ENCODE results near the gene RAVER1.

RAVER1 gene

DNA sequence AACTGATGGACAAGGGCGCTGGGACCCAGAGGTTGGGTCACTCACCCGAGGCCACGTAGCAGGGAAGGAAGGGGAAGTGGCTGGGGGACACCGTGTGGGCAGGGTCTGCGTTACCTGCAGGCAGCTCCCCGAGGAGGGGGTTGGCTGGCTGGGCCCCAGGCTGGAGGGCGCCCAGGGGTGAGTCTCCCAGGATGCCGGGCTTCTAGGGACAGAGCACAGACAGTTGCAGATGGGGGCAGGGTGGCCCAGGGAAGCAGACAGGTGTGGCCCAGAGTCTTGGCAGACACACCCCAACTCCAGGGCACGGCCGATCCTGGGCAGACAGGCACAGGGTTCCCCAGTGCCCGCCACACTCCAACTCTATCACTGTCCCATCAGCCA lies 11.9 kb downstream of the RAVER1 start:
- TF ChIP-seq POLR2A (IDR thresholded peaks at IDR 0.05; ENCODE audit: low read depth, low read length) = no peak
- no peak; the same call in 1 of the 2 replicates for TF ChIP-seq POLR2AphosphoS5 (IDR thresholded peaks at IDR 0.05; ENCODE audit: low read depth, low read length)
- TF ChIP-seq POU2F2 (IDR thresholded peaks at IDR 0.05; ENCODE audit: low read depth, low read length) = no peak
- TF ChIP-seq SPI1 (IDR thresholded peaks at IDR 0.05; ENCODE audit: low read depth, low read length) = no peak
- TF ChIP-seq TAF1 (IDR thresholded peaks at IDR 0.05; ENCODE audit: low read depth, low read length) = no peak
- TF ChIP-seq PAX5 (IDR thresholded peaks at IDR 0.05; ENCODE audit: insufficient read depth, low read length, severe bottlenecking) = no peak
- DNase-seq (ENCODE audit: insufficient read length, low spot score) (no peak), FAIRE-seq (no peak)

DNA sequence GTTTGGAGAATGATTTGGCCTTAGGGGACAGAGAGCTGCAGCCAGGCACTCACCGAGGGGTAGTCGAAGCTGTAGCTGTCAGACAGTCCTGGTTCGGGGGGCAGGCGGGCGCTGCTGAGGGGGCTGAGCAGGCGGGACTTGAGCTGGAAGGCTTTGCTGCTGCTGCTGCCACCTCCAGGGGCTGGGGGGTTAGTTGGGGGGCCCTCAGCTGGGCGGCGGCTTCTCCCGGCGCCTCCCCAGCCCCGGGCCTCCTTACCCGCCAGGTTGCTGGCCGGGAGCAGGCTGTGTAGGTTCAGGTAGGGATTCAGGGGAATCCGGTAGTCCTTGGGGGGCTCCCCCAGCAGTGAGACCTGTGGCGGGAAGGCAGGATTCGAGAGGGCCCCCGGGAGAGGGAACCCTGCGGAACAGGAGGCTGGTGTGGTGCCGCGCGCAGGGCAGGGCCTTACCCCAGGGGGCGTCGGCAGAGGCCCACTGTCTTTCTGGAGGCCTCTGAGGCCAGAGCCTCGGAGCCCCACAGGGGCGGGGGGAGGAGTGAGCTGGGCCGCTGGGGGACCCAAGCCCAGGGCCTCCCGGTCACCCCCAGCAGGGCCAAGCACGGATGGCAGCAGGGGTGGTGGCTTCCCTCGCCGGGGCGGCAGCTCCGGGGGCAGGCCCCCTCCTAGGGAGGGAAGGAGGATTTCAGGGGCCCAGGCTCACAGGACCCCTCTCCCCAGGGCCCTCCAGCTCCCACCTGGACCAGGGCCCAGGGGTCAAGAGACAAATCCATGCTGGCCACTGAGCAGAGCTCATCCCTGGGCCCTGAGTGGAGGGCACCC lies 12.5 kb downstream of the RAVER1 start:
- FAIRE-seq (no peak), DNase-seq (ENCODE audit: insufficient read length, low spot score) (no peak)
- no peak for TF ChIP-seq PAX5 (IDR thresholded peaks at IDR 0.05; ENCODE audit: insufficient read depth, low read length, severe bottlenecking)
- no peak for TF ChIP-seq SPI1 (IDR thresholded peaks at IDR 0.05; ENCODE audit: low read depth, low read length)
- TF ChIP-seq TAF1 (IDR thresholded peaks at IDR 0.05; ENCODE audit: low read depth, low read length) = no peak
- TF ChIP-seq POU2F2 (IDR thresholded peaks at IDR 0.05; ENCODE audit: low read depth, low read length) = no peak
- no peak for TF ChIP-seq POLR2A (IDR thresholded peaks at IDR 0.05; ENCODE audit: low read depth, low read length)
- no peak for TF ChIP-seq POLR2AphosphoS5 (IDR thresholded peaks at IDR 0.05; ENCODE audit: low read depth, low read length)

DNA sequence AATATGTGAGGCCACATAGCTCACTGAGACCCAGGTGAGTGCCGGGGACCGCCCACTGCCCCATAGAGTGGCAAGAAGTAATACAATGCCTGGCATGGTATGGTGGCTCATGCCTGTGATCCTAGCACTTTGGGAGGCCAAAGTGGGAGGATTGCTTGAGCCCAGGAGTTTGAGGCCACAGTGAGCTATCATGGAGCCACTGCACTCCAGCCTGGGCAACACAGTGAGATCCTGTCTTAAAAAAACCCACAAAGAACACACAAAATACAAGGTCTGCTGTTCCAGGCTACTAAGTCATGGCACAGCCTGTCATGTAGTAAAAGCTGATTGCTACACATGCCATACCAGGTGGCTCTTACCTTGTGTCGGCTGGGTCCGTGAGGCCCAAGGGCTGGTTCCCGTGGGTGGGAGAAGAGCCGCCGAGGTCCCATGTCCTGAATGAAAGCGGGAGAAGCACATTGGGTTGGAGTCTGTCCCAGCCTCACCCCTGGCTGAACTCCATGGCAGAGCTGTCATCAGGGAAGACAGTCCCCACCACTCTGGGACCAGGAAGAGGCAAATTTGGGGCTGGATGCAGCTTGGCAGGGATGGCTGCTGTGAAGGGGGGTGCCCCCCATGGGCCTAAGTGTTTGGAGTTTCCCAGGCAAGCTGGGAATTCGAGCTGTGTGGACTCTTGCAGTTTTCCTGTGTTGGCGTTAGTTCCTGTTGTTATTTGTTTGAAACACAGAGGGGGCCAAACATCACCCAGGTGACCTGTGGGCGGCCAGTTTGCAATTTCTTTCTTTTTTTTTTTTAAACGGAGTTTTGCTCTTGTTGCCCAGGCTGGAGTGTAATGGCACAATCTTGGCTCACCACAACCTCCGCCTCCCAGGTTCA lies 14.3 kb downstream of the RAVER1 start:
- no peak for FAIRE-seq
- TF ChIP-seq PAX5 (IDR thresholded peaks at IDR 0.05; ENCODE audit: insufficient read depth, low read length, severe bottlenecking) (no peak), POLR2A (IDR thresholded peaks at IDR 0.05; ENCODE audit: low read depth, low read length) (peak; percentile 28; the same call in 1 of the 2 replicates)
- DNase-seq (ENCODE audit: insufficient read length, low spot score) = no peak

DNA sequence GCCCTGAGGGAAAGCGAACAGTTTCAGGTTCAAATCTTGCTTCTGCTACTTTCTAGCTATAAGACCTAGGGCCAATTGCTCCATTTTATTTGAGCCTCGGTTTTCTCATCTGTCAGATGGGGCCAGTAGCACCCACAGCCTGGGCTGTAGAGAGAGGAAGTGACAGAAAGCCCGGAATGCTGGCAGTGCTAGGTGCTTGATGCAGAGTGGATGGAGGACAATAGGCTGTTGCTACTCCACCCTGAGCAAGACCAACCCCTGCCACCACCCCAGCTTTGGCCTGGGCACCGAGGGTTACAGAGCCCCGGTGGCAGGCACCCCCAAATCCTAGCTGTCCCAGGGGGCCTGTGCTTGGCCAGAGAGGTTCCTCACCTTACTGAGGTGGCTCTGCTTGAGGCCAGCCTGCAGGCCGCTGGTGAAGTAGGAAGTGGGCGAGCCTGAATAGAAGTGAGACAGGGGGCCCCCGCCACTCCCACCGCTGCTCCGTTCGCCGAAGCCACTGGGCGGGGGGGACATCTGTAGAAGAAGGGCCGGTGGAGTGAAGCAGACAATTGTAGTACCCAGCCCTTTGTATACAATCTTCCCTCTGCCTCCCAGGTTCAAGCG lies 15.4 kb downstream of the RAVER1 start:
- DNase-seq (ENCODE audit: insufficient read length, low spot score) (no peak), FAIRE-seq (no peak)
- TF ChIP-seq POU2F2 (IDR thresholded peaks at IDR 0.05; ENCODE audit: low read depth, low read length) (no peak), SPI1 (IDR thresholded peaks at IDR 0.05; ENCODE audit: low read depth, low read length) (no peak), PAX5 (IDR thresholded peaks at IDR 0.05; ENCODE audit: insufficient read depth, low read length, severe bottlenecking) (no peak), POLR2A (IDR thresholded peaks at IDR 0.05; ENCODE audit: low read depth, low read length) (no peak), TAF1 (IDR thresholded peaks at IDR 0.05; ENCODE audit: low read depth, low read length) (no peak), POLR2AphosphoS5 (IDR thresholded peaks at IDR 0.05; ENCODE audit: low read depth, low read length) (no peak)

DNA sequence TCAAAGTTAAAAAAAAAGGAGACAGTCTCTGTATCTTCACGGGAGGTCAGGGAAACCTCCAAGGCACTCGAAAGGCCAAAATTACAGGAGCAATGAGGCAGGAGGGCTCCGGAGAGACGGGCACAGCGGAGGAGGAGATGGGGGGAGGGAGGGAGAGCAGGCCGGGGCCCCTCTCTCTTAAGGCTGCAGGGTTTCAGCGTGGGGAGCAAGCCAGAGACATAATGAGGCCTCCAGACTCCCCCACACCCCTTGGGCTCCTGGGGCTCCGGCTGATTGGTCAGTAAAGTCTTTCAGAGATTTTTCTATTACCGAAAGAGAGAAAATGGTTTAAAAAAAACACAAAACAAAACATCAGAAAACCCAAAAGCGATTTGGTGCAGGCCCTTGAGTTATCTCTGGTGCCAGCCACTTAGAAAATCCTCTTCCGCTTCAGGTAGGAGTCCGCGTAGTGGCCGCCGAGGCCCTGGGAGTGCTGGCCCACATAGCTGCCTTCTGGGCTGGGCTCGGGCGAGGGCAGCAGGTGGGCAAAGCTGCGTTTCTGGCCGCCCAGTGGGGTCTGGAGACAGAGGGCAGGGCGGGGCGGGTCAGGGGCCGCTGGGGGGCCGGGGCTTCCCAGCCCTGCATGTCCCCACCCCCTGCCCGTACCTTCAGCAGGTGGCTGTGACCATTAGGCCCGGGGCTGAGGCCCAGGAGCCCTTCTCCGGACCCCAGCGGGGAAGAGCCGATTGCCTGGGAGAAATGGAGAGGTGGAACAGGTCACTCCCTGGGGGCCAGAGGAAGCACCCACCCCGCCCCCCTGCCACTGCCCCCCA lies 16.1 kb downstream of the RAVER1 start:
- TF ChIP-seq POLR2A (IDR thresholded peaks at IDR 0.05; ENCODE audit: low read depth, low read length) = no peak
- no peak for TF ChIP-seq SPI1 (IDR thresholded peaks at IDR 0.05; ENCODE audit: low read depth, low read length)
- no peak for TF ChIP-seq POU2F2 (IDR thresholded peaks at IDR 0.05; ENCODE audit: low read depth, low read length)
- no peak for TF ChIP-seq PAX5 (IDR thresholded peaks at IDR 0.05; ENCODE audit: insufficient read depth, low read length, severe bottlenecking)
- no peak for TF ChIP-seq TAF1 (IDR thresholded peaks at IDR 0.05; ENCODE audit: low read depth, low read length)
- no peak for TF ChIP-seq POLR2AphosphoS5 (IDR thresholded peaks at IDR 0.05; ENCODE audit: low read depth, low read length)
- DNase-seq (ENCODE audit: insufficient read length, low spot score) = no peak
- FAIRE-seq = no peak

DNA sequence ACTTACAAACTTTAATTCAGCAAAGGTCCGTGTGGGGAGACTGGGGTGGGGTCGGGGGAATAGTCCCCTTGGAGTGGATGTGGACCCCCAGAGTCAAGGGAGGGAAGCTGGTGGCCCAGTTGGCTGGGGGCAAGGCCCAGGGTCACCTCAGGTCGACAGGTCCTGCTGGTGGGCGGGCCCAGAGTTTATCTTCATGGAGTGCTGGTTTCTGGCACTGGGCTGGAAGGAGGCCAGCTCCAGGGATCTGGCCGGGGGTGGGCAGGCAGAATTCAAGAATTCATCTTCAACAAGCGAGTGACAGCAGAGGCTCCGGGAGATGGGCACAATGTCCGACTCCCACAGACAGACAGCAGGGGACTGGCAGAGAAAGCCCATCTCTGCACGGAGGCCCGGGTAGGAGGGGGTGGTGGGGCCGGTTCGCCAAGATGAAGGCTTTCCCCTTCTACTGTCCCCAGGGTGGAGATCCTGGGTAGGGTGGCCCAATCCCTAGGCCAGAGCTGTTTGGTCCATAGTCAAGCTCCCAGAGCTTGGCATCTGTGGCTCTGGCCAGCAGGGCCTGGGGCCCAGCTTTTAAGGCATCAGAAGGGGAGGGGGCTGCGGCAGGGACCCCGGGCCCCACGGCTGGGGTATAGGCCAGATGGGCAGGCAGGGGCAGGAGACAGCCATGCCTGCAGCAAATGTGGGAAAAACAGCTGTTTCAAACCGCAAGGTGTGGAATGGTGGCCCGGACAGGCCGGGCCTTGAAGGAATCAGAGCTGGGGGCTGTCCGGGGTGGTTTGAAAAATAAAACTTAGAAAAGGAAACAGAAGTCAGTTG lies 16.9 kb downstream of the RAVER1 start:
- DNase-seq (ENCODE audit: insufficient read length, low spot score) (no peak), FAIRE-seq (no peak)
- TF ChIP-seq POLR2AphosphoS5 (IDR thresholded peaks at IDR 0.05; ENCODE audit: low read depth, low read length) (no peak), SPI1 (IDR thresholded peaks at IDR 0.05; ENCODE audit: low read depth, low read length) (no peak), POU2F2 (IDR thresholded peaks at IDR 0.05; ENCODE audit: low read depth, low read length) (no peak), TAF1 (IDR thresholded peaks at IDR 0.05; ENCODE audit: low read depth, low read length) (no peak), PAX5 (IDR thresholded peaks at IDR 0.05; ENCODE audit: insufficient read depth, low read length, severe bottlenecking) (no peak), POLR2A (IDR thresholded peaks at IDR 0.05; ENCODE audit: low read depth, low read length) (no peak)

DNA sequence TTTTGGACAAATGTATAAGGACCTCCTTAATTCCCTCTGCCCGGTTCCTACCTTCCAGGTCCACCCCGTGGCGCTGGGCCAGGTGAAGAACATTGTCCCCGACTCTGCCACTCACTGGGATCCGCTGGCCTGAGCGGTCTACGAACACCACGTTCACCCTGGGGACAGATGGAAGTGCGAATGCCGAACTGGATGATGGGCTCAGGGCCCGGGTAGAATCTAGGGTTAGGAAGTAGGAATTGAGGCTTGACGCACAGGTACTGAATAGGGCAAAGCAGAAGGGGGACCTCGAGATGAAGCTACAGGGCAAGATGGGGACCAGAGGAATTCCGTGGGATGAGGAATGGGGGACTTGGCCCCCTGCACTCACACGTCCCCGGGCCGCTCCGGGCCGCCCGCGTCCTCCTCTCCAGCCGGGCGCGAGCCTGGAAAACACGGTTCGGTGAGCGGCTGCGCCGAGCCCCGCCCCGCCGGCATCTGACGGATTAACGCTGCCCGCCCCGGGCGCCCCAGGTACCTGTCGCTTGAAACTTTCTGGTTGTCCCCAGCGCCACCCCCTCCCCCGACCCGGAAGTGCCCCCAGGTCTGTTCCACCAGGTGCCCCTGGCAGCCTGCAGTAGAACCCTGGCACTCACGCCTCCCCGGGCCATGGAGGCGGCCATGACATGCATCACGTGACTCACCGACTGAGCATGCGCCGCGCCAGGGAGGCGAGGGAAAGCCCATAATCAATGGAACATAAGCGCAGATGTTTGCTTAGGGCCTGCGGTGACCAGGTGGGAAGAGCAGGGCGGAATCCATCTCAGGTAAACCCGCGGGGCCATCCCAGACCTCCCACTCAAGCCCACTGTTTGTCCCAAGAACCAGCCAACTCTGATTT lies 17.8 kb downstream of the RAVER1 start, which contains the start of gene FDX2:
Gene FDX2, minus strand, starts transcription at position 681 of the 880 bp plus-strand sequence. Its CDS starts 19 bp downstream, at position 662.
- FAIRE-seq = peak; percentile 96

More for the DNA sequence above, 17.8 kb downstream of the RAVER1 start, which contains the start of gene FDX2:
- peak; percentile 96 for DNase-seq (ENCODE audit: insufficient read length, low spot score)
- peak; percentile 93 for TF ChIP-seq POLR2A (IDR thresholded peaks at IDR 0.05; ENCODE audit: low read depth, low read length)
- TF ChIP-seq POLR2AphosphoS5 (IDR thresholded peaks at IDR 0.05; ENCODE audit: low read depth, low read length) = peak; percentile 96
- no peak for TF ChIP-seq SPI1 (IDR thresholded peaks at IDR 0.05; ENCODE audit: low read depth, low read length)
- TF ChIP-seq TAF1 (IDR thresholded peaks at IDR 0.05; ENCODE audit: low read depth, low read length) = peak; percentile 75
- peak; percentile 83 for TF ChIP-seq POU2F2 (IDR thresholded peaks at IDR 0.05; ENCODE audit: low read depth, low read length)
- no peak for TF ChIP-seq PAX5 (IDR thresholded peaks at IDR 0.05; ENCODE audit: insufficient read depth, low read length, severe bottlenecking)
